H4 (cell line): ENCODE measurements around the gene CABLES2. TPM values are rescaled to one million over a fixed set of nuclear protein-coding genes. Genes with fewer than 3 reads are reported as not detected.

Source experiments
- DNase-seq: peaks from one replicate; pipeline ENCODE4 v3.0.0-alpha.2; 2015; ENCODE audit warnings: low spot score
- total RNA-seq: library from RNA; depleted of rRNA; stranded (reverse); fragments of >200 nt; shearing (Covaris generic); gene quantifications from 2 replicates; pipeline ENCODE4 v1.2.3, GENCODE V29; 2014; rRNA removed

The CABLES2 gene
- 2.4 and 4.8 TPM in 2 replicates for total RNA-seq

GRCh38 chr20:62407221-62407992 lies at the start of gene CABLES2:
TSS of gene CABLES2 (minus strand) at chr20:62407285. CDS start at chr20:62407276, 9 bp downstream.
- DNase-seq: peak; percentile 91

- no peak for DNase-seq
These were observed 48.8 kb upstream of the CABLES2 start for GRCh38 chr20:62455929-62456328.

- no peak for DNase-seq
These were observed 48.0 kb upstream of the CABLES2 start for GRCh38 chr20:62454904-62455636.

- no peak for DNase-seq
These were observed 46.2 kb upstream of the CABLES2 start for GRCh38 chr20:62453186-62453808.

GRCh38 chr20:62452475-62453095 lies 45.5 kb upstream of the CABLES2 start:
- DNase-seq: no peak

GRCh38 chr20:62451970-62452369 lies 44.9 kb upstream of the CABLES2 start:
- DNase-seq: no peak

- DNase-seq: no peak
These were observed 44.2 kb upstream of the CABLES2 start for GRCh38 chr20:62451156-62451767.

GRCh38 chr20:62449951-62450691 lies 43.0 kb upstream of the CABLES2 start:
- DNase-seq: no peak

- DNase-seq: no peak
These were observed 41.7 kb upstream of the CABLES2 start for GRCh38 chr20:62448788-62449187.

GRCh38 chr20:62448038-62448437 lies 41.0 kb upstream of the CABLES2 start:
- DNase-seq: no peak

GRCh38 chr20:62446888-62447869 lies 40.1 kb upstream of the CABLES2 start:
- DNase-seq: no peak

- no peak for DNase-seq
These were observed 39.4 kb upstream of the CABLES2 start for GRCh38 chr20:62446481-62446880.

GRCh38 chr20:62445553-62446340 lies 38.7 kb upstream of the CABLES2 start:
- no peak for DNase-seq

GRCh38 chr20:62444286-62444685 lies 37.2 kb upstream of the CABLES2 start:
- no peak for DNase-seq

GRCh38 chr20:62441987-62442539 lies 35.0 kb upstream of the CABLES2 start:
- no peak for DNase-seq

- no peak for DNase-seq
These were observed 32.1 kb upstream of the CABLES2 start for GRCh38 chr20:62439218-62439617.

GRCh38 chr20:62437927-62438326 lies 30.8 kb upstream of the CABLES2 start:
- no peak for DNase-seq

- DNase-seq: no peak
These were observed 30.4 kb upstream of the CABLES2 start for GRCh38 chr20:62437496-62437895.

GRCh38 chr20:62436692-62437091 lies 29.6 kb upstream of the CABLES2 start:
- no peak for DNase-seq
